SW480 (cell line): ENCODE data around the gene SGMS1.
"Not testable (repeated sequence)": the region's sequence is repeated elsewhere in the genome, so short reads cannot be mapped to it uniquely, and the experiment has no call there.

ENCODE experiments used
- DNase-seq: peaks from one replicate; pipeline ENCODE4 v3.0.0-alpha.2; 2016; ENCODE audit warnings: low spot score

Gene SGMS1

GRCh38 chr10:50556237-50557120 lies 67.3 kb downstream of the SGMS1 start:
- no peak for DNase-seq

GRCh38 chr10:50554995-50555568 lies 68.7 kb downstream of the SGMS1 start:
- no peak for DNase-seq

GRCh38 chr10:50554376-50554994 lies 69.3 kb downstream of the SGMS1 start:
- no peak for DNase-seq

DNA sequence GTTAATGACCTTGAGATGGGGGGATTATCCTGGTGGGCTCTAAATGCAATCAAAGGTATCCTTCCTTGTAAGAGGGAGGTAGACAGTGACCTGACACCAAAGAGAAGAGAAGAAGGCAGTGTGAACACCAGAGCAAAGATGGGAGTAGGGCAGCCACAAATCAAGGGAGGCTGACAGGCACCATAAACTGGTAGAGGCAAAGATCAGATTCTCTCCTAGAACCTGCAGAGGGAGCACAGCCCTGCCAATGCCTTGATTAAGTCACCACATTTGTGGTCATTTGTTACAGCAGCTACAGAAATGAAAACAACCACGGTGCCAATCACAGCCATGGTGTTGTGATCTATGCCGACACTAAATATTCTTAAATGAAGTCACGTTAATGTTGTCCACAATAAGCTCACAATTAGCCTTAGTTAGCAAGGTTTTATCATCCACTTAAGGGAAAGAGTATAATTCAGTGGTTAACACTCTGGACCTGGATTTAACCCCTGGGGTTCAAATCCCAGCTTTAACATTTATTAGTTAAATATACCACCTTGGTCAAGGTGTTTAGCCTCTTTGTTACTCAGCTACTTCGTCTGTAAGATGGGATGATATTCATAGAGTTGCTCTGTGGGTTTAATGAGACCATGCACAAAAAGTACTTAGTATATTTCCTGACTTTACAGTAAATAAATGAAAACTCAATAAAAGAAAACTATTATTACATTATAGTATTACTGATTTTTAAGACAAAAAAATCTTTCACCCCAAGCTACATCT lies 70.8 kb downstream of the SGMS1 start:
- peak; percentile 53 for DNase-seq

GRCh38 chr10:50552308-50552707 lies 71.4 kb downstream of the SGMS1 start:
- no peak for DNase-seq

DNA sequence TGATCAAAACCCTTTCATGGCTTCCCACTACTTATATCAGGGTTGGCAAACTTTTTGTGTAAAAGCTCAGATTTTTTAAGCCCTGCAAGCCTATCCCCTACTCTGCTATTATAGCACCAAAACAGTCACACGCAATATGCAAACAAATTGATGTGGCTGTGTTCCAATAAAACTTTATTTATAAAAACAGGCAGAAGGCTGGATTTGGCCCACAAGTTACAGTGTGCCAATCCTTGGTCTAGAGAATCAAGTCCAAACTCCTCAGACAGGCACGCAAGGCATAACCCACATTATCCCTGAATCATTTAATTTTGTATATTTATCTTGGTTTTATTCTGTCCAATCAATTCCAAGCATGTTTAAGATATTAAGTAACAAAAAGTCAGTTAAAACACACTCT lies 71.9 kb downstream of the SGMS1 start:
- DNase-seq, result no peak

DNA sequence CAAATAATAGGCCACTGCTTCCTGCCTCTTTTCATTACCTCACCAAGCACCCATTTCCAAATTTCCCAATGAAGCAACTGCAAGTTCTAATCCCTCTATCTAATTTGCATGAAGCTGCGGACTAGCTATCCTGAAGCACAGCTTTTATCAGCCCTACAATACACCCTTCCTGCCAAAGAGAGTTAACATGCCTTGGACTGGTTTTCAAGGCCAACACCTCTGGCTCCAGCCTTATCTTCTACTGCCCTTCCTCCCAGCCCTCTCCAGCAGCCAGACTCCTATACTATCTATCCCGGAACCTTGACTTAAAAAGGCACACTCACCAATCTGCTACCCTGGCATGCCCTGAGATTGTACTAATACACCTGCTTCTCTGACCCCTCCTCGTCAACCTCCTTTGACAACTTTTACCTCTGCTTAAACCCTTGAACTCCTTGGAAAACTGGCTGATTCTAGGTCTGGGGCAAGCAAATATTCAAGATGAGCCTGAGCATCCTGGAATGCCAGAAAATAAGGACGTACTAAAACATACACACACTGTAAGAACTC lies 73.4 kb downstream of the SGMS1 start:
- no peak for DNase-seq

DNA sequence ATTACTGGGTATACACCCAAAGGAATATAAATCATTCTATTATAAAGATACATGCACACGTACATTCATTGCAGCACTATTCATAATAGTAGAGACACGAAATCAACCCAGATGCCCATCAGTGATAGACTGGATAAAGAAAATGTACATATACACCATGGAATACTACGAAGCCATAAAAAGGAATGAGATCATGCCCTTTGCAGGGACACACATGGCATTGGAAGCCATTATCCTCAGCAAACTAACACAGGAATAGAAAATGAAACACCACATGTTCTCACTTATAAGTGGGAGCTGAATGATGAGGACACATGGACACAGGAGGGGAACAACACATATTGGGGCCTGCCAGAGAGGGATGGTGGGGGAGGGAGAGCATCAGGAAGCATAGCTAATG lies 74.6 kb downstream of the SGMS1 start:
- not testable (repeated sequence) for DNase-seq

DNA sequence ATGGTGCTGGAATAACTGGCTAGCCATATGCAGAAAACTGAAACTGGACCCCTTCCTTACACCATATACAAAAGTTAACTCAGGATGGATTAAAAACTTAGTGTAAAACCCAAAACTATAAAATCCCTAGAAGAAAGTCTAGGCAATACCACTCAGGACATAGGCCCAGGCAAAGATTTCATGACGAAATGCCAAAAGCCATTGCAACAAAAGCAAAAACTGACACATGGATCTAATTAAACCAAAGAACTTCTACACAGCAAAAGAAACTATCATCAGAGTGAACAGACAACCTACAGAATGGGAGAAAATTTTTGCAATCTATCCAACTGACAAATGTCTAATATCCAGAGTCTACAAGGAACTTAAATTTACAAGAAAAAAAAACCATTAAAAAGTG lies 75.3 kb downstream of the SGMS1 start:
- DNase-seq, result not testable (repeated sequence)

- not testable (repeated sequence) for DNase-seq
Measured at GRCh38 chr10:50546287-50546686, 77.5 kb downstream of the SGMS1 start.

DNA sequence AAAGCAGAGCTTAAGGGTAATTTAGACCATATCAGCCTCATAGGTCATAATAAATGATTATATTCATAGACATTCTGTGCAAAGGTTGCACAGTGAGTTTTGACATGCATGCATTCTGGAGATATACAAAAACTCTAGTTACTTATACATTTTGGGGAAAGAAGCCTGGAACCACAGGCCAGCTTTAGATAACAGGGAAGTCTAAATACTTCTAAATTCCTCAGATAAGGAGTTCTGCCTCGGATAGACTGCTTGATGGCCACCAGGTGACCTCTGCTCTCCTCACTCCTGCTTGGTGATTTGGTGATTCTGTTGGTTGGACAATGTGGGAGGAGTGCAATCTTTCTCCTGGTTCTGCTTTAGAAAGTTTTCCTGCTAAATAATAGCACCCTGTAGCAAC lies 77.9 kb downstream of the SGMS1 start:
- DNase-seq, result no peak

DNA sequence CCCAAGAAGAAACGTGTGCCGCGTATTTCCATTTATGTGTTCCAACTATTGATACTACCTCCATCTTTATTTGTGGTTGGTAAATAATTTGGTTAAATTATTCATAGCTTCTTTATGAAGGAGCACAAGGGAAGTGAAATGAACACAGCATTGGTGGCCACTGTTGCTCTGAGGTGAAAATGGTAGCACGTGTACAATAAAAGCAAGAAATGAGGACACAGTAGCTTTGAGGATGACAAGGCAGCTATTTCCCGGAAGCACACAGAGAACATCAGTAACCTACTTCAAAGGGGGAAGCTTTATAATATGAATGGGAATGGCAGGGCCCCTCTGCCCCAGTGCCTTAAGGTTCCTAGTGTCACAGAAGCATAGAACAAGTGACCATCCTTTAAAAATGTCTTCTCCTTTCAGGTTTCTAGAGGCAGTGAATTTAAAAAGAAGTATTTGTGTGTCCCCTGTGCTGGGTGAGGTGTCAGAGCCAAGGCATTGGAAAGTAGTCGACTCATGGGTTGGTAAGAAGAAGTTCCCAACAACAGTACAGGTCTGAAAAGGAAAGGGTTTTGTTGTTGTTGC lies 78.8 kb downstream of the SGMS1 start:
- no peak for DNase-seq

DNA sequence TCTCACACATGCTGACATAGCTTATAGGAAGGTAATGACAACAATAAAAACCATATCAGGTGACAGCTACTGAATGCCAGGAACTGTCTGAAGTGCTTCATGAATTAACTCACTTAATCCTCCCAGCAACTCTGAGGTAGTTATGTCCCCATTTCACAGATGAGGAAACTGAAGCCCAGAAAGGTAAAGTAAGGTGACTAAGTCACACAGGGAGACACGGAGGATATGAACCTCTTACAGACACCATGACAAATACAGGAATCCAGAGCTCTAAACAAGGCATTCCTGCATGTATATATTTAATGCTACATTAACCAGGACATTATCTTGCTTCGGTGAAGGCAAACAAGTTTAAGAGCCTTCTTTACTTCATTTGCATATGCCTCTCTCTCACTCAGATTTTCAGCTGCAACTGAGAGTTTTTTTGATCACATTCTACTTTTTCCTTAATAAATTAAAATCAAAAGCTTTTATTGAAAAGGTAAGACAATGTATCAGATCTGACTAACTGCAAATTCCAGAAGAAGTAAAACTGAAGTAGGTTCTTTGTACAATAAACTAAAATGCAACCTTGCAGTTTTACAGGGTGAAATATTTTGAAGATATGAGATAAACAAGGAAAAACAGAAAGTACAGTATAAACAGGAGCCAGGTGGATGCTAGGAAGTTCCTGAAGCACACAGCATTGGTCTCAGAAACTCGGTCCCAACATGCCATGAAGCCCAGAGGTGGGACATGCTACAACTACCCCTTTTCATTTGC lies 79.5 kb downstream of the SGMS1 start:
- no peak for DNase-seq

GRCh38 chr10:50542871-50543270 lies 80.9 kb downstream of the SGMS1 start:
- DNase-seq, result no peak

- no peak for DNase-seq
Measured at GRCh38 chr10:50541921-50542320, 81.8 kb downstream of the SGMS1 start.

DNA sequence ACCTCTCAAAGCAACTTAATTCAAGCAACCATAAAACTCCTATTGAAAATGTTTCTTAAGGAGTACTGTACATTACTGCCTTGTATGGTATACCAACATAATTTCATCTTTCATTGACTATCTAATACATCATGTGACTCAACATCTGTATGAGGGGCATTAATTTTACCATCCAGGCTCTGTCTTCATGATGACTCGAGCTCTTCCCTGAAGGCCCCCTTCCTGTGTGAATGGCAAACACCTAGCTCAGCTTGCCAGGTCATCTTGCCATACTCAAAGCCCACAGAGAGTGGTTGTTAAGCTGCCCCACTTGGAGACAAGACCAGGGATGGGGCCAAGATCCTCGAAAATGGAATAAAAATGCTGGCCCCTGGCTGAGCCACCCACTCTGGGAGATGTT lies 82.4 kb downstream of the SGMS1 start:
- DNase-seq, result no peak

GRCh38 chr10:50540826-50541122 lies 83.0 kb downstream of the SGMS1 start:
- DNase-seq, result no peak

GRCh38 chr10:50540069-50540825 lies 83.5 kb downstream of the SGMS1 start:
- DNase-seq, result no peak

DNA sequence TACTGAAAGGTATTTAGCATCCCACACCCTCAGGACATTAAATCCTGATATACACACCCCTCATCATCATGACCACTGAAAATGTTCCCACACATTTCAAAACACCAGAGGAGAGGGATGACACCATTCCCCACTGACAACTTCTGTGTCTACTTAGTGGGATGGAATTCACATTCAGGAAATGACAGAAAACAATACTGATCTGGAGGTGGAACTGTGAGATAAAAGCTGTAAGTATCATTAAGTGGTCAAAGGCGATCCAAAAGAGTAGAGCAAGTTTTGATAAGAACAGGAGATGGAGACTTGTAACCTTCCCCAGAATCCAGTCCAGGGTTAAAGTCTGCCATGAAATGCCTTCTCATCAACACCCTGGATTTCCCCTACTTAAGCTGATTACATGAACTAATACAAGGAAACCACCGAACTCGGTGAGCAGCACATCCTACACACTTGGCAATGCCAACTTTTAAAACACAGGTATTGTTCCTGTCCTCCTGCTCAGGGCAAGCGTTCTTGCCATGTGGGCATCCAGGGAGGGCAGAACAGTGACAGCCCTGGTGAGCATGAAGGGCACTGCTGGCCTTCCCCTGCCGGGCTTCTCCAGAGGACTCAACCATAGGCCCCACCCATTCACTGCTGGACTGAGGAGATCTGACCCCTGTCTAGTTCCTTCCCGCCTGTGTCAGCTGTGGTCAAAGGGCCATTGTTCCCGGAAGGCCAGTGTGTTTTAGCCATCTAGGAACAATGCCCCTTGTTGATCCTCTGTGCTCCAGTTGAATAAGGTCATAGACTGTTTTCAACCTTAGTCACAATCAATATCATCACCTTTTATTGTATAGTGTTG lies 85.0 kb downstream of the SGMS1 start:
- peak; percentile 3 for DNase-seq
